GM12878 (cell line): ENCODE data around the gene ZNF608. TPM values are rescaled to one million over a fixed set of nuclear protein-coding genes. Genes with fewer than 3 reads are reported as not detected.

Source experiments
- ATAC-seq: fragments of 200-7000 bp; cut with Tn5 transposase; 3 replicates; pipeline ENCODE4 v1.9.1; 2020; ENCODE audit warnings: mild to moderate bottlenecking, moderate library complexity
- BruUV-seq: library from RNA; stranded (reverse); fragments of 400-500 nt; replicated peaks from 2 replicates; lab custom pipeline; 2021; lab: Mats Ljungman, UMichigan
- CTCF ChIA-PET: fragments of 300-600 bp; sonication (Branson Sonifier 250); formaldehyde crosslinking; extraction: SDS; loops from one replicate; lab custom pipeline; 2021; ENCODE audit warnings: inconsistent platforms; lab: Yijun Ruan, JAX
- POLR2A ChIA-PET: fragments of 350-600 bp; formaldehyde crosslinking; extraction: SDS; loops from one replicate; lab custom pipeline; 2021; ENCODE audit warnings: inconsistent platforms; lab: Charles Lee
- RAD21 ChIA-PET: fragments of 300-600 bp; sonication (Branson Sonifier 250); formaldehyde crosslinking; loops from one replicate; lab custom pipeline; 2023; ENCODE audit warnings: antibody characterized with exemption; ENCODE audit not compliant: unreplicated experiment; lab: Charles Lee
- SMC1A ChIA-PET: fragments of 300-600 bp; sonication (Branson Sonifier 250); formaldehyde crosslinking; loops from one replicate; lab custom pipeline; 2023; ENCODE audit not compliant: unreplicated experiment, uncharacterized antibody; lab: Charles Lee
- DNase-seq: peaks from one replicate; pipeline ENCODE4 v3.0.0-alpha.2; 2011; ENCODE audit warnings: low read depth, low spot score
- FAIRE-seq: peaks from 3 replicates; lab custom pipeline; 2011; peaks lifted over from hg19 to GRCh38; lab: Jason Lieb, UNC
- H2AFZ ChIP-seq: 2 replicates; pipeline ENCODE4 v1.6.0; 2011; ENCODE audit warnings: low read depth, low read length, control low read depth; ENCODE audit not compliant: control insufficient read depth
- H3K27ac ChIP-seq: 2 replicates; pipeline ENCODE4 v1.5.1; 2011; ENCODE audit warnings: control low read depth; ENCODE audit not compliant: control insufficient read depth, insufficient read depth
- H3K27me3 ChIP-seq, 2 experiments: replicated peaks in 1 of 2; 2 replicates each; pipeline versions ENCODE4 v1.6.0 to v1.6.1; 2011; ENCODE audit warnings: low read length in 1 of 2; ENCODE audit not compliant: control insufficient read depth in 2 of 2, insufficient read depth in 2 of 2
- H3K36me3 ChIP-seq, 2 experiments: 2 replicates each; pipeline ENCODE4 v1.5.1; 2011; ENCODE audit warnings: low read length in 1 of 2; ENCODE audit not compliant: control insufficient read depth in 2 of 2, insufficient read depth in 2 of 2
- H3K4me1 ChIP-seq: 2 replicates; pipeline ENCODE4 v1.6.1; 2011; ENCODE audit warnings: mild to moderate bottlenecking, low read length, moderate library complexity, mixed read lengths; ENCODE audit not compliant: control insufficient read depth, insufficient read depth
- H3K4me2 ChIP-seq: 2 replicates; pipeline ENCODE4 v1.6.0; 2011; ENCODE audit warnings: control low read depth; ENCODE audit not compliant: control insufficient read depth, insufficient read depth
- H3K4me3 ChIP-seq: fragments of 200-600 bp; sonication (generic); 2 replicates; pipeline ENCODE4 v1.5.1; 2016
- H3K79me2 ChIP-seq: 2 replicates; pipeline ENCODE4 v1.6.0; 2011; ENCODE audit warnings: low read length; ENCODE audit not compliant: control insufficient read depth, insufficient read depth
- H3K9ac ChIP-seq: 2 replicates; pipeline ENCODE4 v1.8.0; 2011; ENCODE audit warnings: low read length, control low read depth, mixed read lengths; ENCODE audit not compliant: control insufficient read depth, insufficient read depth
- H3K9me3 ChIP-seq: replicated peaks from 3 replicates; pipeline ENCODE4 v1.5.1; 2011; ENCODE audit warnings: mild to moderate bottlenecking, low read length; ENCODE audit not compliant: control insufficient read depth, insufficient read depth
- H4K20me1 ChIP-seq: 2 replicates; pipeline ENCODE4 v1.6.0; 2011; ENCODE audit not compliant: control insufficient read depth, insufficient read depth
- EGR1 ChIP-seq, 2 experiments: IDR thresholded peaks; 1 replicate in 1 of 2; 2 replicates in 1 of 2; pipeline ENCODE4 v1.6.1; 2011 to 2012; ENCODE audit warnings: low read depth in 2 of 2, low read length in 2 of 2, borderline replicate concordance in 1 of 2, mild to moderate bottlenecking in 1 of 2, moderate library complexity in 1 of 2
- JUNB ChIP-seq: IDR thresholded peaks from 2 replicates; pipeline ENCODE4 v1.6.1; 2016; ENCODE audit warnings: antibody characterized with exemption, mild to moderate bottlenecking
- RB1 ChIP-seq: fragments of 450-650 bp; formaldehyde crosslinking; IDR thresholded peaks from 2 replicates; pipeline ENCODE4 v1.6.1; 2017; ENCODE audit warnings: mild to moderate bottlenecking, borderline replicate concordance
- RUNX3 ChIP-seq: IDR thresholded peaks from 2 replicates; pipeline ENCODE4 v1.6.1; 2012; ENCODE audit warnings: low read length, inconsistent platforms
- SMARCA5 ChIP-seq: fragments of 450-650 bp; IDR thresholded peaks from 2 replicates; pipeline ENCODE4 v1.6.1; 2017; ENCODE audit warnings: mild to moderate bottlenecking
- SPI1 ChIP-seq: IDR thresholded peaks from 2 replicates; pipeline ENCODE4 v1.6.1; 2011; ENCODE audit warnings: low read depth, mild to moderate bottlenecking, low read length, moderate library complexity, borderline replicate concordance; ENCODE audit not compliant: insufficient read depth
- TAF1 ChIP-seq: IDR thresholded peaks from 2 replicates; pipeline ENCODE4 v1.6.1; 2011; ENCODE audit warnings: mild to moderate bottlenecking, low read depth, low read length, borderline replicate concordance
- YY1 ChIP-seq: IDR thresholded peaks from 2 replicates; pipeline ENCODE4 v1.6.1; 2011; ENCODE audit warnings: low read depth, mild to moderate bottlenecking, low read length
- WGBS: methylation state at CpG from one replicate; pipeline ENCODE4 v1.1.6; 2016; ENCODE audit warnings: low lambda C conversion rate; ENCODE audit not compliant: insufficient replicate concordance, insufficient coverage; ENCODE audit errors: missing lambda C conversion rate; 5-methylcytosine and 5-hydroxymethylcytosine counted together
- in situ Hi-C: fragments of 300-500 bp; cut with MboI; formaldehyde crosslinking; loops from 9 replicates; pipeline ENCODE4 v1.14.3; 2018; ENCODE audit warnings: mixed read lengths
- intact Hi-C: fragments of 100-400 bp; cut with micrococcal nuclease; formaldehyde crosslinking; loops from one replicate; pipeline ENCODE4 v1.14.2; 2022; ENCODE audit not compliant: unreplicated experiment
- polyA plus RNA-seq, 11 experiments: library from polyadenylated mRNA; depleted of rRNA in 4 of 11; unstranded in 6 of 11; stranded (reverse) in 5 of 11; fragments of >200 nt; fragmentation: Nextera tagmentation in 4 of 11; fragmentation: Illumina TruSeq in 1 of 11; extraction: Ambion mirVana in 4 of 11; extraction: Trizol in 1 of 11; gene quantifications; 1 replicate in 1 of 11; 2 replicates in 10 of 11; pipeline versions ENCODE4 v1.2.1 to v1.2.3, GENCODE V29; 2011 to 2016; ENCODE audit warnings: inconsistent platforms in 2 of 11, missing spikeins in 2 of 11, low read depth in 1 of 11
- total RNA-seq, 4 experiments: library from RNA; depleted of rRNA in 3 of 4; stranded (reverse); fragments of >200 nt in 3 of 4; fragmentation: Illumina TruSeq in 1 of 4; extraction: Trizol in 1 of 4; gene quantifications; 2 replicates each; pipeline versions ENCODE4 v1.2.1 to v1.2.3, GENCODE V29; 2013 to 2021
- TF ChIP-seq, protein P1 (sequence below): IDR thresholded peaks from 2 replicates; pipeline ENCODE4 v1.6.1; 2012; ENCODE audit warnings: low read depth, low read length, improper control_type of control experiment

ZNF608 gene
- total and polyA plus RNA-seq, 10 of the 15 experiments (the other 5 are each of a cell fraction or from before 2014, with no cell fraction given), result 0.19 to 6.7 (median 0.64) TPM

DNA sequence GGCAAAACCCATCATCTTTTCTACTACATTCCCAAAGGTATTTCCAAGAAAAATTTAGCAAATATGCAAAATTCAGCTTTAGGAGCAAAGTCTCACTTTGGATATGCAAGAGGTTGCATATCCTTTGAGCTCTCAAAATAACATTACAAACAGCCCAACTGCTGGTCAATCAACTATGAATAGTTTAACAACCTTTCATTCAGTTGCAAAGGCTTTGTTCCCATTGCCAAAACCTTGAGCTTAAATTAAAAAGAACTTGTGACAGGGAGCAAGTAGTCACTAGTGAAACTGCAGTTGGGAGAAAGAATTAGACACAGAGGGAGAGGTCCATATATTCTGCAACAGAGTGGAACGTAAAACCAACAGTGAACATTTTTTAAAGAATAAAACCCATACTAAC, 8.8 kb downstream of the ZNF608 start:
- no peaks in the 10 kb centered on the region for H4K20me1 ChIP-seq
- FAIRE-seq (no peak), DNase-seq (no peak), ATAC-seq (no peak)
- peak overlapping the region; percentile 37 for H3K4me3 ChIP-seq
- H3K9ac ChIP-seq, result no peak overlapping the region
- H3K27me3 ChIP-seq, result no peaks in the 10 kb centered on the region
- in situ Hi-C loops, result no loop called here
- no peak overlapping the region for H2AFZ ChIP-seq
- no peaks in the 10 kb centered on the region; the same call in 2 of the 3 replicates for H3K9me3 ChIP-seq
- peak overlapping the region; percentile 55 for H3K4me2 ChIP-seq
- BruUV-seq, result no TSS peak
- H3K4me1 ChIP-seq, result peaks cover 3% of the 10 kb centered on the region
- ChIA-PET POLR2A (interaction anchor here (1.1 to 1.8 kb wide), 2 partner anchors 10 to 87 kb away, joined by 3 to 14 read pairs; partner anchors contain the start of gene ZNF608), SMC1A (interaction anchor here (0.8 to 5.7 kb wide), 11 partner anchors 8 to 230 kb away, joined by 3 to 25 read pairs (median 6); no protein-coding TSS in a partner anchor), CTCF (interaction anchor here (0.8 to 2.7 kb wide), 6 partner anchors 10 to 151 kb away, joined by 3 to 6 read pairs (median 4); no protein-coding TSS in a partner anchor), RAD21 (interaction anchor here (1.8 to 7.0 kb wide), 5 partner anchors 8 to 171 kb away, joined by 7 to 42 read pairs (median 27); partner anchors contain the start of gene ZNF608)
- intact Hi-C loops, result no loop called here
- H3K36me3 ChIP-seq, result no peaks in the 10 kb centered on the region
- TF ChIP-seq RUNX3 (no peak), JUNB (no peak), TAF1 (no peak), YY1 (no peak), EGR1 (IDR thresholded peaks at IDR 0.05; ENCODE audit: borderline replicate concordance in 1 of 2, low read depth in 2 of 2, low read length in 2 of 2) (no peak), SMARCA5 (no peak), SPI1 (no peak), RB1 (no peak)
- TF ChIP-seq, protein P1, sequence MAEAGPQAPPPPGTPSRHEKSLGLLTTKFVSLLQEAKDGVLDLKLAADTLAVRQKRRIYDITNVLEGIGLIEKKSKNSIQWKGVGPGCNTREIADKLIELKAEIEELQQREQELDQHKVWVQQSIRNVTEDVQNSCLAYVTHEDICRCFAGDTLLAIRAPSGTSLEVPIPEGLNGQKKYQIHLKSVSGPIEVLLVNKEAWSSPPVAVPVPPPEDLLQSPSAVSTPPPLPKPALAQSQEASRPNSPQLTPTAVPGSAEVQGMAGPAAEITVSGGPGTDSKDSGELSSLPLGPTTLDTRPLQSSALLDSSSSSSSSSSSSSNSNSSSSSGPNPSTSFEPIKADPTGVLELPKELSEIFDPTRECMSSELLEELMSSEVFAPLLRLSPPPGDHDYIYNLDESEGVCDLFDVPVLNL, result no peak
- peaks cover 90% of the 10 kb centered on the region for H3K79me2 ChIP-seq
- peak overlapping the region; percentile 40 for H3K27ac ChIP-seq
- WGBS, result 95% methylated on average over 1 of the region's 1 CpG
